Measurements from ENCODE around the gene TMEM63A. TPM values are rescaled to one million over a fixed set of nuclear protein-coding genes. Genes with fewer than 3 reads are reported as not detected.

Gene TMEM63A
- total RNA-seq, 1 experiment from 2014 or later: 93.9 TPM

DNA sequence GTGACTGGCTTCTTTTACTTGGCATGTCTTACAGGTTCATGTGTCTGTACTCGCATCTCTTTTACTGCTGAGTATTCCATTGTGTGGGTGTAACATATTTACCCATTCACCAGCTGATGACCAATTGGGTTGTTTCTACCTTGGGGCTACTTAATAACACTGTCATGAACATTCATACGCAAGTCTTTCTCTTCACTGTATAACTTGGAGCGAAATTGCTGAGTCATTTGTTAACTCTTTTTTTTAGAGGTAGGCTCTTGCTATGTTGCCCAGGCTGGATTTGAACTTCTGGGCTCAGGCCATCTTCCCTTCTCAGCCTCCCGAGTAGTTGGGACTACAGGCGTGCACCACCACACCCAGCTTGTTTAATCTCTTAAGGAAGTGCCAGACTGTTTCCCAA is 35.4 kb upstream of the TMEM63A start:
- no peaks in the 10 kb centered on the region for H3K4me1 ChIP-seq
- BruUV-seq (replicated peaks): no TSS peak
- intact Hi-C loops (cut with micrococcal nuclease; ENCODE audit: unreplicated experiment): no loop called here
- H3K27ac Mint-ChIP-seq (ENCODE audit: unreplicated experiment): no peak overlapping the region
- no peak overlapping the region for H3K4me3 Mint-ChIP-seq (ENCODE audit: unreplicated experiment)
- ChIA-PET CTCF (interaction anchor here (0.6 kb wide), 1 partner anchor 62 kb away, joined by 3 read pairs; no protein-coding TSS in a partner anchor), POLR2A (no interaction called here)
- no peaks in the 10 kb centered on the region for H3K9me3 Mint-ChIP-seq (ENCODE audit: unreplicated experiment)
- no peak for DNase-seq
- peaks cover 21% of the 10 kb centered on the region for H3K36me3 Mint-ChIP-seq (ENCODE audit: insufficient read depth, unreplicated experiment)
- no peaks in the 10 kb centered on the region for H3K27me3 ChIP-seq (replicated peaks; ENCODE audit: control insufficient read depth, insufficient read depth, low read length)
- no peak overlapping the region for H3K4me3 ChIP-seq (ENCODE audit: low read depth, low read length)
- H3K4me1 Mint-ChIP-seq (ENCODE audit: low read depth, unreplicated experiment): no peaks in the 10 kb centered on the region
- no peaks in the 10 kb centered on the region for H3K9me3 ChIP-seq
- no peaks in the 10 kb centered on the region for H3K27me3 Mint-ChIP-seq (ENCODE audit: insufficient read depth, unreplicated experiment)
- peaks cover 2% of the 10 kb centered on the region for H3K36me3 ChIP-seq (ENCODE audit: control insufficient read depth, insufficient read depth, low read length)
- no peak for TF ChIP-seq CTCF (IDR thresholded peaks at IDR 0.05; ENCODE audit: insufficient read depth in 1 of 2, low read depth in 1 of 2, low read length in 1 of 2, severe bottlenecking in 1 of 2, unreplicated experiment in 1 of 2)

- intact Hi-C loops (cut with micrococcal nuclease; ENCODE audit: unreplicated experiment): no loop called here
- no peaks in the 10 kb centered on the region for H3K4me1 ChIP-seq
- H3K4me3 Mint-ChIP-seq (ENCODE audit: unreplicated experiment): no peak overlapping the region
- no peaks in the 10 kb centered on the region for H3K27me3 ChIP-seq (replicated peaks; ENCODE audit: control insufficient read depth, insufficient read depth, low read length)
- peaks cover 21% of the 10 kb centered on the region for H3K36me3 Mint-ChIP-seq (ENCODE audit: insufficient read depth, unreplicated experiment)
- peaks cover 2% of the 10 kb centered on the region for H3K36me3 ChIP-seq (ENCODE audit: control insufficient read depth, insufficient read depth, low read length)
- BruUV-seq (replicated peaks): no TSS peak
- TF ChIP-seq CTCF (IDR thresholded peaks at IDR 0.05; ENCODE audit: insufficient read depth in 1 of 2, low read depth in 1 of 2, low read length in 1 of 2, severe bottlenecking in 1 of 2, unreplicated experiment in 1 of 2): no peak
- no peaks in the 10 kb centered on the region for H3K27me3 Mint-ChIP-seq (ENCODE audit: insufficient read depth, unreplicated experiment)
- no peak for DNase-seq
- H3K9me3 ChIP-seq: no peaks in the 10 kb centered on the region
- no peak overlapping the region for H3K27ac Mint-ChIP-seq (ENCODE audit: unreplicated experiment)
- H3K4me3 ChIP-seq (ENCODE audit: low read depth, low read length): no peak overlapping the region
- H3K9me3 Mint-ChIP-seq (ENCODE audit: unreplicated experiment): no peaks in the 10 kb centered on the region
- ChIA-PET CTCF (no interaction called here), POLR2A (no interaction called here)
- no peaks in the 10 kb centered on the region for H3K4me1 Mint-ChIP-seq (ENCODE audit: low read depth, unreplicated experiment)
Measured at GRCh38 chr1:225917101-225917500, 34.9 kb upstream of the TMEM63A start.

DNA sequence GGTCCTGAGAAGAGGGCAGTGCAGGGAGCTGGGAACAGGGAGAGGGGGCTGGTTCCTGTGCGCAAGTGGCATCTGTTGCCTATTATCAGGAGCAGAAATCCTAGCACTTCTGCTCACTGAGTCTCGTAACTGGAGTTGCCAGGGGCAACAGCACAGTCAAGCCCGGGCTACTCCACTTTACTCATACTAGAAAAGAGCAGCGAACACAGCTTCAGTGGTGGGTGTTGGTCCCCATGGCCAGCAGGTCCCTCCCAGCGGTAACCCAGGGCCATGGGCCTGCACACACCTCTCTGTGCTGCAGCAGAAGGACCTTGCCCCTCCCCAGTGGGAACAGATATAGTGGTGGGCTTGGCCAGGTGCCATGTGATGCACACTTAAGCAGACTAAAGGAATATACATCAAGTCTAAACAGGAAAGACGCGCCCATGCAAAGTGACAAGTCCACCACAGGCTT is 33.4 kb upstream of the TMEM63A start:
- no peak overlapping the region for H3K27ac Mint-ChIP-seq (ENCODE audit: unreplicated experiment)
- POLR2A ChIA-PET: no interaction called here

More for the DNA sequence above, 33.4 kb upstream of the TMEM63A start:
- no peak for DNase-seq
- no peak for TF ChIP-seq CTCF (IDR thresholded peaks at IDR 0.05; ENCODE audit: insufficient read depth in 1 of 2, low read depth in 1 of 2, low read length in 1 of 2, severe bottlenecking in 1 of 2, unreplicated experiment in 1 of 2)
- BruUV-seq (replicated peaks): no TSS peak
- H3K27me3 Mint-ChIP-seq (ENCODE audit: insufficient read depth, unreplicated experiment): no peaks in the 10 kb centered on the region
- Histone ChIP-seq H3K27me3 (replicated peaks; ENCODE audit: control insufficient read depth, insufficient read depth, low read length) (no peaks in the 10 kb centered on the region), H3K9me3 (no peaks in the 10 kb centered on the region), H3K36me3 (ENCODE audit: control insufficient read depth, insufficient read depth, low read length) (peaks cover 2% of the 10 kb centered on the region; the same call in 1 of the 2 replicates), H3K4me3 (ENCODE audit: low read depth, low read length) (no peak overlapping the region), H3K4me1 (no peaks in the 10 kb centered on the region)
- peaks cover 14% of the 10 kb centered on the region for H3K36me3 Mint-ChIP-seq (ENCODE audit: insufficient read depth, unreplicated experiment)
- intact Hi-C loops (cut with micrococcal nuclease; ENCODE audit: unreplicated experiment): no loop called here
- H3K9me3 Mint-ChIP-seq (ENCODE audit: unreplicated experiment): no peaks in the 10 kb centered on the region
- no peak overlapping the region for H3K4me3 Mint-ChIP-seq (ENCODE audit: unreplicated experiment)
- CTCF ChIA-PET: interaction anchor here (0.5 kb wide), 1 partner anchor 169 kb away, joined by 4 read pairs; no protein-coding TSS in a partner anchor
- H3K4me1 Mint-ChIP-seq (ENCODE audit: low read depth, unreplicated experiment): no peaks in the 10 kb centered on the region
